Measurements from ENCODE around the gene PPP2R1B.
A peak's percentile ranks its signal among the peaks of the same experiment; 100 is the strongest.

PPP2R1B gene

DNA sequence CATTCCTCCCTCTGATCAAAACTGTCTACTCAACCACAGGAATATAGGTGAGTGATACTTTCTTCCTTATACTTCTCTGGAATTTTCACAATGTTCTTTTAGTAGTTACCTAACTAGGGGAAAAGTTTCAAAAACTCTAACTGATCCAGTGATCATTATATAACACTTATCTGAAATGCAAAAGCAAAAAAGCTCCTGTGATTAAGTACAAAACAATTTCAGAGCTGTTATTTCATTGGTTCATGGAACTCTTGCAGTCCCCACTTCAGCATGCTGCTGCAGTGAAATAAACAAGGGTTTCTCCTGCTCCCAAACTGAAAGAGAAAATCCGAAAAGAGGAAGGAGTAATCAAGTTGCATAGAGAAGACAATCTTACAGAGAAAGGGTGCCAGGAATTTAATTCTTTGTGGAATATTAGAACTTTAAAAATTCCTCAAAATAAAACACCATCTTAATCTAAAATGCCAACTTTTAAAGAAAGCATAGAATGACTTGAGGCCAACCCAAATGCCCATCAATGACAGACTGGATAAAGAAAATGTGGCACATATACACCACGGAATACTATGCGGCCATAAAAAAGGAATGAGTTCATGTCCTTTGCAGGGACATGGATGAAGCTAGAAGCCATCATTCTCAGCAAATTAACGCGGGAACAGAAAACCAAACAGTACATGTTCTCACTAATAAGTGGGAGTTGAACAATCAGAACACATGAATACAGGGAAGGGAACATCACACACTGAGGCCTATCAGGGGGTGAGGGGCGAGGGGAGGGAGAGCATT lies 20.3 kb downstream of the PPP2R1B start:
- DNase-seq, result no peak

DNA sequence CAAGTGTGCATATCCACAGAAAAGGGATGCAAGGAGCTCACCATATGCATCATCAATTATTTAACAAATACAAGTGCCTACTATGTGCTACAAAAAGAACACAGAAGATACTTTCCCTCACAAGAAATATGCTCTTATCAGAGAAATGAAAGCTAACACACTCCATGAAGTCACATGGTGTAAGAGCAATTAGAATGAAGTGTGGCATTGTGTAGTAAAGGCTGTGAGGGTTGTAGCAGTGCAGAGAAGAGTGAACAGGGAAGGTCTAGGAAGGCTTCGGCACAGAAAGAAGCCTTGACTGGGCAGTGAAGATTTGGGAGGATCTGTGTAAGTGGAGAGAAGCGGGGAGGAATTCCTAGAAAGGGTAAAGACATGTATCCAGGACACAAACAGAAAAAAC lies 22.5 kb downstream of the PPP2R1B start:
- no peak for DNase-seq

DNA sequence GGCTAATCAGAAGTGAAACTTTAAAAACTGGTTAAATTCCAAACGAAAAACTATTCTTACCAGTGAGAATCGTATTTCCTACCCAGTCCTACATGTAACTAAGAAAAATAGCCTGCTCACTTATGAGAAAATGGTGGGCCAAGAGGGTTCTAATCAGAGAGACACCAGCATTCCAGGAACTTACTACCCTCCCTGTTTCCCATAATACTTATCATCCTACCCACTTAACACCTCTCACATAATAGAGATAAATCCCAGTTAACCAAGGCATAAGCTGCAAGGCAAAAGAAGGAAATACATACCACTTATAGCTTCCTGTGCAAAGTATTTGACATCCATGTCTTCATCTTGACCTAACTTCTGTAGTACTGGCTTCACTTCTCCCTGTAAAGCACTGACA lies 24.4 kb downstream of the PPP2R1B start:
- DNase-seq, result no peak

DNA sequence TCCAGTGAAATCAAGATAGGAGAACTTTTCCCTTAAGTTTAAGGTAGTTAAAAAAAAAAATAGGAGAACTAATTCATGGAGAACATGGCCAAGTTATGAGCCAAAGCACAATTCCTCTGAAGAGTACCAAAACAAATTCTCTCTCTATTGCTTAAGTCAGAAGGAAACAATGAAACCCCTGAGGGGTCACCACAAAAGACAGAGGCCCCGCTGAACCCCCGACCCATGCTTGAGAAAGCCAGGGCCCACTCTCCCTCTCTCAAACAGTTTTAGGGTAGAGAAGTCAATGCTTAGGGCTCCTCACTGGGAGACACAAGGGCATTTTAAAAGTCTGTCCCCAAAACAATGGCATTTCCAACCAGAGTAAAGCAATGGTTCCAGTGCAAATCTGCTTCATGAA lies 26.9 kb downstream of the PPP2R1B start:
- DNase-seq, result no peak

DNA sequence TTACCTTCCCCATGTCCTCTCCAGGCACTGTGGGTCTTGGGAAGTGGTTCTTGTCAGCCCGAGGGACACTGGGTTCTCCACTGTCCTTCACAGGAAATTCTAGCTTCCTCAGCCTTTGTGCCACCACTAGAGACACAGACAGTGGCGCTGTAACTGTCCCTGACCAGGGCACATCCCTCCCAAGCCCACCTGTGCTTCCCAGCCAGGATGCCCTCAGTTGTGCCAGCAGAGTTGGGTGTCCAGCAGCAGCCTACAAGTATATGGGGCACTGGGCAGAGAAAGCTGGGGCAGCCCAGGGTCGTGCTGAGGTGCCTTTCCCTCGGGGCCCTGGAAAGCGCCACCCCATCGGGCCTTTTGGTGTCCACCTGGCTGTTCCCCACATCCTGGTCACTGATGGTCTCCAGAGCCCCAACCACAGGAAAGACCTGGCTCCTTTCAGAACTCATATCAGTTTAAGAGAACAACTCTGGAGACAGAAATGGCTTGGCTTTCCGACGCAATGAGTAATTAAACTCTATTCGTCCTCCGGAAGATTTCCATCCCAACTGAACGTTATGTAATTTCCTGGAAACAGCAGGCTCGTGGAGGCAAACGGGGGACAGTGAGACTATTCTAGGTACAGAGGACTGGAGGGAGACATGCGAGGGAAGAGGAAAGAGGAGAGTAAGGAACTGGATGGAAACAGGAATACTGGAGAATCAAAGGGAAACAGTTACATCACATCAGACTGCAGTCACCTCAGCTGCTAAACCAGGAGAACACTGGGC lies 28.6 kb downstream of the PPP2R1B start:
- no peak for DNase-seq

DNA sequence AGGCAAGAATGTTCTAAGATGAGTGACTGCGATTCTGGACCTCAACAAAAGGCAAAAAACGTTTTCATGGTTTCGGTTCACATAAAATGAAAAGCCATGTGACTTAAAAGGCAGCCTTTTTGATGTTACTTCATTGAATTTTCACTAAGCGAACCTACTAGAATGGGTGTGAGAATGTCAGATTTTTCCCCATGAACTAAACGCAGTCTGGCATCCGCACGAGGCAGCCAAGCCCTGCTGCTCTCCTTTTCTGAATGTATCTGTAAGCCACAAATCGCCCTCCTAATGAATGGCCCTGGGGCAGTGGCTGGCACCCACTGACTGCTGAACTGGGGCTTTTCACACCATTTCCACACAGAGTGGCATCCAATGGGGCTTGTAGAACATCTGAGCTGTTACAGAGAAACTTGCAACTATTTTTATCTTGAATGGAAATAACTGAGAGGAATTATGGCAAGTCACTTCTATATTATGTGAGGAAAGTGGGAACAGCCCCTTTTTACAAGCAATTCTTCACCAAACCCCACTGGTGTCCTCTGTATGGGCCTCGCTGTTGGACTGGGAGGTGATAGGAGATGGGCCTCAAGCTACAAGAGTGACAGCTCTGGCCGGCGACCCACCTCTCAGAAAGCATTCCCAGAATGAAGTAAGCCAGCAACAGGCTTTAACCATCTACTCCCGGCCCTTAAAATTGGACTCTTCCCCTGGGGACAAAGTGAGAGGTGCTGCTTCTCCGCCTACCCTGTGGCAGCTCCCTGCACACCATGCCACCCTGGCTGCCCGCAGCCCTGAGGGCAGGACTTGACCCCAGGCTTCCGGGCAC lies 29.4 kb downstream of the PPP2R1B start:
- DNase-seq, result no peak

DNA sequence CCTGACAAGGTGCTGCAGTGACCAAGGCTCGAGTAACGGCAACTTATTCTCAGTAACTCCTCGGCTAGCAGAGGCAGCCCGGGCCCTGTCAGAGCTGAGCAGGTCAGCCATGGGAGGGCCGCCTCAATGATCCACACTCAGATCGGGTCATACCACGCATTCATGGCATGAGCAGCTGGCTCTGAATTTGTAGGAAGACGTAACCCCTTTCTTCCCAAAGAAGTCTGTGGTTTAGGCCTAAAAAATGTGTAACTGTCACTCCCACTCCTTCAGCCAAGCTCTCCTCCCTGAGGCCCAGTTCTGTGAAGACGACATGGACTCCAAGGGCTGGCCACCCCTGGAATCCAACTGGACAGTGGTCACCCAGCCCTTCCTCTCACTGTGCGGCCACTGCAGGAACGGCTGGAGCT lies 30.0 kb downstream of the PPP2R1B start:
- no peak for DNase-seq

DNA sequence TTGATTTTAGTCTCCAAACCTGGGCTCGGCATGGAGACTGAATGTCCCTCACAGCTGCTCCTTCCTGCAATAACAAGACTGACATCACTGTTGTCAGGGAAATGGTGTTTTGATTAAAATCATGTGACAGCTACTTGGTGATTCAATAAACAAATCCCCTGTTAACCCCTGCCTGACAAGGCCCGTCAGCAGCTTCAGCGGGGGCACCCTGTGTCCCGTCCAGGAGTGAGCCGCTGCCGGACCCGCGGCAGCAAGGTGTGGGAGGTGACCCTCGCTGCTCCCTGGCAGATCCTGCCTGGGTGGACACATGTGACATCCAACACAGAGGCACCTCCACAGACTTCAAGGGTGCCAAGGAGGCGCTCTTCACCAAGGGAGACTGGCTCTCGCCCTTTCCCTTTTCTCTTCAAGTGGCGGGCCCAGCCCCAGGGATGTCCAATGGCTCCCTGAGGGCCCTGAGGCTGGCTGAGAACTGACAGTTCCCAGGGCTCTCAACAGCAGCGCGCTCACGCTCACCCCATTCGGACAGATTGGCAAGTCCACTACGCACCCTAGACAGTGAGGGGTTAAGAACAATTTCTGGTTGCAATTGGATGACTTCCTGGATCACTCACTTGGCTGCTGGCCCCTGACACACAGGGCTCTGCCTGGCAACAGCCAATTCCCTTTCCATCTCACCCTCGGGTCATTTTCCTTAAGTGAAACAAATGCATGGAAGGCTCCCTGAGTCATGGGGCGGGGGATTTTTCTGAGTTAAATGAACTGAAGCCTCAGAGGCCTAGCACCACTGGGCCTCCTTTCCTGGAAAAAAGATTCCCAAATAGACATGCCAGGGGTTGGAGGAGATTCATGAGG lies 30.7 kb downstream of the PPP2R1B start:
- peak; percentile 95 for DNase-seq

DNA sequence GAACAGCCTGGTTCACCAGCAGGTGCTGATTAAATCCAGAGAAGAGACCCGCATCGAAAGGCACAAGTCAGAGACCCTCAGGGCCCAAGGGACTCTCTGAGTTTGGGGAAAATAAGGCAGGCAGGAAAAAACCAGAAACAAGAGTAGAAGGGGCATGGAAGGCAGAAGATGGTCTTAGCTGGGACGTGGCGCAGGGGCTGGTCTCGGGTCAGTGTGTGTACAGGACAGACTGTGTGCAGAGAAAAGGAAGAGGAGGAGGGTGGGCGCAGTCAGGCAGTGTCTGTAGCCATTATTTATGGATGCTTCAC lies 31.3 kb downstream of the PPP2R1B start:
- no peak for DNase-seq

DNA sequence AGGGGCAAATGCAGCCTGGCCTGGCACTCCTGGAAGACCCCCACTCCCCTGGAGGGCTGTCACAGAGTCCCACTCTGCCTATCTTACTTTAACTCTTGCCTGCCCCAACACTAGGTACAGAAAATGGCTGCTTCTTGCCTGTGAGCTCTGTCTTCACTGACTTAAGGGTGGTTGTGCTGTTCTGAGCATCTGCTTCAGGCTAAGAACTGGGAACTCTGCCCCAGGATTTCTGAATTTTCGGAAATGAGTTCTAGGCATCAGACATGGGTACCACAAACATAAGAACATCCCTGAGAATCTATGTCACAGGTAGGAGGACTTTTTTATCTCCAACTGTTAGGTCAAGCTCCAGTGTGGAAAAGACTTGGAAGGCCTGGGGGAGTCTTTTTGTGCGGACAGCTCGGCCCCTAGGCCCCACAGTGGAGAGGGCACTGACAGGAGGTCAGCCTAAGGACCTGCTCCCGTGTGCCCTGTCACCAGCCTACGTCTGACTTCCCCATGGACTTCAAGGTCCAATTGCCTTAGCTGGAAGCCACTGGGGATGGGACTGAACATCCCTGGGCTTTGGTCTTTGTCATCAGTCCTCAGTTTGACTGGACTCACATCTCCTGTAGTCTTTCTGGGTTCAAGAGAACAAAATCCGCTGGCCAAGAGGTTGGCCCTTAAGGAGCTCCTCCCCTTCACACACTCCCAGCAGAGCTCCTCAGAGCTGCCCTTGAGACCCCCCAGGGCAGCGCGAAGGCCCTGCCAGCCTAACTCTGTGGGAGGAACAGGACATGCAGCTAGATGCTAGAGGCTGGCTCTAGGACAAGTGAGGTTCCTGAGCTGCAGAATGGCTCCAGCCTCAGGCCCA lies 31.9 kb downstream of the PPP2R1B start:
- no peak for DNase-seq

DNA sequence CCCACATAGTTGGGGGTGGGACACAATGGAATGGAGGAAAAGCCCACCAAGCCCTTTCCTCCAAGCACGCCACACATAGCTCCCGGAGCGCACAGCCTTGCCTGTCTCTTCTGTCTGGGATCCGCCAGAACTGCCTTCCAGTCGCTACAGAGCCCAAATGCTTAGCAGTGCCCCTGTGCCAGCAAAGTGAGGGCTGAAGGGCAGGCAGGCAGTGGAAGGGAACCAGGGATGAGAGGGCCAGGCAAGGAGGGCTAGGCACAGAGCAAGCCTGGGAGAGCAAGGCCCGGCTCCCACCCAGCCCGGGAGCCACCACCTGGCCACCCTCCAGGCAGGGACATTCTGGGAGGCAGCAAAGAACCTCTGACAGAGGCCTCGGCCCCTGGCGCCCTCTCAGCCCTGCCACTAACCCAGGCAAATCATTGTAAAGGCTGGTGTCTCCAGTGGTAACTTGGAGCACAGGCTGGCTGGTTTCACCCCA lies 32.5 kb downstream of the PPP2R1B start:
- DNase-seq, result no peak

DNA sequence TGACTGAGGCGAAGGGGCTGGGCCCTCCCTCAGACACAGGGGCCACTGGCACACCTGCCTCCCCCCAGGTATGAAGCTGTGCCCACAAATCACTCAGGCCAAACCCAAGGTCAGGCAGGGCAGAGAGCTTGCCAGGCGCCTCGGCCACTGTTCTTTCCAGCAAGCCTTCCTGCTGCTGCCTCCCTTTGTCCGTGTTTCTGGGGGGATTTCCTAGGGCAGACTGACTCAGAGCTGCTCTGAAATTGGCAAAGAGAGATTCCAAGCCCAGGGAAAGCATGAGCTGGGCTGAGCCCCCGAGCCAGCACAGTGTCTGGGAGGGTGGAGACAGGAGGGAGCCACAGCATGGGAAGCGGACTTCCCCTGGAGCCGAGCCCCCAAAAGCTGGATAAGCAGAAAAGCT lies 33.2 kb downstream of the PPP2R1B start:
- DNase-seq, result no peak

DNA sequence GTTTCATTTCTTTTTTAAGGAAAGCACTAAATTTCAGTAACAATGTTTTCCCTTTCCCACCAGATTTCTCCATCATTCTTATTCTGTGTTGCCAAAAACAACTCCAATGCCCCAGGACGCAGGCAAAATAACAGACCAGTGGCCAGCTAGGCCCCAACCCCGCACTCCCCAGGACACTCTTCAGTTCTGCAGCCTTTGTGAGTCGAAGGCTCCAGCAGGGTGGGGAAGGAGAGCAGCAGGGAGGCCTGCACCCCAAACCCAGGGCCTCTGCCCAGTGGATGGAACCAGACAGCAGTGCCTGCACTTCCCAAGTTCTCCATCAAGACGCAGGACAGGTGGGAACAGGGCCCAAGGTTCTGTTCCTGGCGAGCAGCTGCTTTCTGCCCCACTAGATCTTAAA lies 34.4 kb downstream of the PPP2R1B start:
- no peak for DNase-seq

DNA sequence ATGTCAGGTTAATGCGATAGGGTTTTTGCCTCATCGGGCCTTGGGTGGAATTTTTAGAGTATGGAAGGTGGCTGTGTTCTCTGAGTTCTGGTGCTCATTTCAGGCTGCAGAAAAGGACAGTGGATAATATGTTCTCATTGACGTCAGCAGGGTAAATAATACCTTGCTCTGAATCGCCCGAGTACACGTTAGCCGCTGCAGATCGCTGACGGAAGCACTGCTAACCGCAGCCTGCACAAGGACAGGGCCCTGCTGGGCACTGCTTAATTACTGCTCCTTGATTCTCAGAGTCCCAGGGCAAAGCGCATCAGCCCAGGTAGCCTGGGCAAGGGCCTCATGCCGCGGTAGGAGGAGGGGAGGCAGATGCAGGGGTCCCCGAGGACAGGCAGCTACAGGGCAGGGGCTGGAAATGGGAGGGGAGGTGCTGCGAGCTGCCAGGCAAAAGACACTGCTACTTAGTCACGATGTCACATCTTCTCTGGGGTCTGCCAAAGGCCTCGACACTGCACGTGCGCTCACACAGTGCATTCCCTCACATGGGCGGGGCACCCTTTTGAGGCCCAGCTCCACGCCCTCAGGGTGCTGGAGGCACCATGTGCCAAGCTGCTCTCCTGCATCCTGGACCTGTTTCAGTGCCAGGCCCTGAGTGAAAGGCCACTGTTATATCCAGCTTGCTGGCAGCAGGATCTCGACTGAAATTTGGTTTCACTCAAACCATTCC lies 35.2 kb downstream of the PPP2R1B start:
- no peak for DNase-seq

DNA sequence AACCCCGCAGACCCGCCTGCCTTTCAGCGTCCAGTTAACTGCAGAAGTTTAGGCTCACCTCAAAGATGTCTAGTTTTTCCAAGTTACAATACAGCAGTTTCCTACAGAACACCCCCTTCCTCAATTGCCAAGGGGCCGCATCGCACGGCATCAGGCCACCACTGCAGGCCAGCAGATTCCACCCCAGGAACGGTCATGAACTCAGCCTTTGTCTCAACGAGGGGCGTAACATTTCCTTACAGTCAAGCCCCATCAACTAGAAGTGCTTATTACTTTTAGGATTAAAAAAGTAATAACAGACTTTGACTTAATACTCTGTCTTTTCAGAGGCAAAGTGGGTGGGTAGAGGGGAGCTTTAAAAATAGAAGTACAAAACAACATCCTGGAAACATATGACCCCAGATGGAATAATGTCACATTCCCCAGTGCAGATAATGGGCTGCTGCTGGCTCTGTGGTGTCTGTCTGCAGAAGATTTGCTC lies 36.3 kb downstream of the PPP2R1B start:
- no peak for DNase-seq

DNA sequence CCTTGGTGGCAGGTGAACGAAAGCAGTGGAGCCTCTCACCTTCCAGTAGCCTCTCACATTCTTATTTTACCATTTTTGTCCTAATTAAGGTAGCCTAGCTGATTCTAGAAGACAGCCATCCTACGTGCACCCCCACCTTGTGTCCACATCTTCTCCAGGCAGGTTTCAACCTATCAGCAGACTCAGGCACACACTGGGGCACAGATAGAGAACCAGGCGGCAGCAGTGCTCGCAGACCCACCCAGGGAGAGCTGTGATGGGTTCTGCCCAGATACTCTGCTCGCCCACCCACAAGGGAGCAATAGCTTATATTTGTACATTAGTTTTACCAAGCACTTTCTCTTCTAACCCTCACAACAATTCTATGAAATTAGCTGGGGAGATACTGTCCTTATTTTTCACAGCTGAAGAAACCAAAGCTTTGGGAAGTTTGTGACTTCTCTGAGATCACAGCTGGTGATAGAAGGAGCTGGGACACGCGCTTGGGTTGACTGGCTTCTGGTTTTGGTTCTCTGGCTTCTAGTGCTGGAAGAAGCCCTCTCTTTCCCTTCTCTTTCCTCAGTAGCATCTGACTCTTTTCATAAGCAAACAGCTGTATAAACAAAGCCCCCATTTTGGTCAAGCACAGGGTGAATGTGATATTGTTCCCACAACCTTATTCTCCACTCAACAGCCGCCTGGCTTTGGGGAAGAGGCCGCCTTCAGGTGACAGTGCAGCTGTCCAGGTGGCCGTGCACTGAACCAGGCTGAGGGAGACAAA lies 36.9 kb downstream of the PPP2R1B start:
- DNase-seq, result no peak

DNA sequence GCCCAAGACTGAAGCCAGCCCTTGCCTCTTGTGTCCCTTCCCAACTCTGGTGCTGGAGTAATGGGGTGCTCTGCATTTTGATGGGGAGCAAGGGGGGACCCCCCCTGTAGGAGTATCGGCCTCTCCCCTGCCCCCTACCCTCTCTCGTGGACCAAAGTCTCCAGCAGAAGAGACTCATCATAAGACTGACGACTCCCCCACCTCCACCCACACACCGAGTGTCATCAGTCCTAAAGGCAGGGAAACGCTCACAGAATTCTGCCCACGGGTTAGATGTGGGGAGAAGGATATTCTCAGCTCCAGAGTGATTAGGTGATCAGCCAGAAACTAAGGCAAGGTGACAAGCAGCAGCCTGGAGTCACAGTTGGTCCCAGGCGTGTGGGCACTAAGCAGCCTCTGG lies 38.8 kb downstream of the PPP2R1B start:
- no peak for DNase-seq

DNA sequence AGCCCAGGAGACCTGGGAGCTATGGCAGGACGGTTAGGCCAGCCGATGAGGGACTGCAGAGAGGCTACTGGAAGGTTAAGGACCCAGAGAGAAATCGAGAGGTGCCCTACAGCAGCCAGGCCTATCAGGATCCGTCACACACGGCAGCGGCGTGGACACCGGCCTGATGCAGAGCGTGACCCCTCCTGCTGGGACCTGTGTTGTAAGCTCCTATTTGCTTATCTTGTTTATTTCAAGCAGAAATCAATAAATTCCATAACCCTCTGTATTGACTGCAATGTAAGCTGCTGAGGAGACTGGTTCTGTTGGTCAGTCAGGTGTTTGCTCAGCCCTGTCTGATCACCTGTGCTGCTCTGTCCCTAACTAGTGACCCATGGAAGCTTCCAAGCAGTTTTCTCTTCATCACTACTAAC lies 39.9 kb downstream of the PPP2R1B start:
- no peak for DNase-seq

DNA sequence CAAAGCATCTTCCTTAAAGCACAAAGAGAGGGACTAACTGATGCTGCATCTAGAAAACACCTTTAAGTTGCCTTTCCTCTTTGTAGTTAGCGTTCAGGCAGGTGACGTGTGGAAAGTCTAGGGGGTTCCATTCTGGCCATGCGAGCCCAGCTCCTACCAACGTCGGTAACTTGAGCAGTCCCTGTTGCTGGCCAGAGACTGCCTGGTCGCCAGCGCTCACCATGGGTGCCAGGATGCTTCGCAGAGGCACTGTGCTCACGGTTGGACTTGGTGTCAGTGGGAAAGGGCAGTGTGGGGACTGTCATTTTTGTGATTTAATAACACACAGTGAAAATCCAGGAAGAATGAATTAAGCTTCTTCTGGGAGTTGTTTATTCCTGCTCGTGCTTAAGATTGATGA lies 40.6 kb downstream of the PPP2R1B start:
- no peak for DNase-seq

DNA sequence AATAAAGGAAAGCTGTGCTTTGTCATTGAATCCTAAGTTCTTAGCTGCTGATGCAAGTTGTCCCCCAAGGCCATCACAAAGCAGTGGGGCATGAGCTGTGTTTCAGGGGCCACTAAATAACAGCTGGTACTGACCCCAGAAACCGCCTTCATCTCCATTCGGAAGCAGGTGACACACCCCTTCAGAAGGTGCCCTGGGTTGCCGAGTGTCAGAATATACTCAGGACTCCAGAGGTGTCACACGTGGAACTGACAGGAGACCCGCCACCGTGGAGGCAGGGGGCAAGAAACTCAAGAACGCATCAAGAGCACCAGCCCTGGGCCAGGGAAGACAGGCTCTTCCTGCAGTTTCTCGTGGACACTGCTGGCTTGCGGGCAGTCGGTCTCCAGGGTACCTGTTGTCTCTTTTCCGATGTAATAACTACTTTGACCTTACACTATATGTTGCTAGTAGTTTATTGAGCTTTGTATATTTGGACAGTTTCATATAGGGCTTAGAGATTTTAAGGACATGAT lies 41.5 kb downstream of the PPP2R1B start:
- no peak for DNase-seq
